ENCODE measurements around the gene PCK2. TPM values are rescaled to one million over a fixed set of nuclear protein-coding genes. Genes with fewer than 3 reads are reported as not detected.

Gene PCK2
- total RNA-seq, 1 donor from 2014 or later = 18.7 TPM

DNA sequence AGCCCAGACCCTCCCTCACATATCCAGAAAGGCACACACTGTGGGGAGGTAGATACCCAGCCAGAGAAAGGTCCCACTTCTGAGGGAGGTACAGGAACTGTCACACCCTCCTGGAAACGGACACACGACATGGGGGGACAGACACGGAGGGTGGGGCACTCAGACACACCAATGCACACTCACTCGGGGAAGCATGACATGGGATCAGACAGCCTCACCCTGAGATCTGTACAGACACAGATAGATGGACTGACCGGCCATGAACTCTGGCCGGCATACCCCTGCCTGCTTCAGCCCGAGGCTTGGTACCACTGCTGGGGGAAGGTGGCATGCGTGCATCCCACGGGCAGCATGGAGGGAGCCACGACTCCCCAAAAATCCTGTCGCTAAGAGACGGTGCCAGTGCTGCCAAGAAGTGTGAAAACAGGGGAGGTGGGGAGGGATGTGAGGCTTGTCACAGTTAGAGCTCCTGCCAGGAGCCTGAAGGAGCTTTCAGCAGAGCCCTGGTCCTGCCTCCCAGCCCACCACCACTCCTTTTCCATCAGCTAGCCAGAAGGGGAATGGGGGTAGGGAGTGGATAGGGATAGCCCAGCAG, 22.2 kb upstream of the PCK2 start:
- no peak overlapping the region for H3K4me3 ChIP-seq
- H3K27me3 ChIP-seq = no peaks in the 10 kb centered on the region
- H3K4me1 ChIP-seq = peaks cover 13% of the 10 kb centered on the region
- intact Hi-C loops (cut with DNase I) = no loop called here
- no peaks in the 10 kb centered on the region for H3K9me3 ChIP-seq
- no peak for TF ChIP-seq POLR2A (IDR thresholded peaks at IDR 0.05)
- TF ChIP-seq, protein P1, sequence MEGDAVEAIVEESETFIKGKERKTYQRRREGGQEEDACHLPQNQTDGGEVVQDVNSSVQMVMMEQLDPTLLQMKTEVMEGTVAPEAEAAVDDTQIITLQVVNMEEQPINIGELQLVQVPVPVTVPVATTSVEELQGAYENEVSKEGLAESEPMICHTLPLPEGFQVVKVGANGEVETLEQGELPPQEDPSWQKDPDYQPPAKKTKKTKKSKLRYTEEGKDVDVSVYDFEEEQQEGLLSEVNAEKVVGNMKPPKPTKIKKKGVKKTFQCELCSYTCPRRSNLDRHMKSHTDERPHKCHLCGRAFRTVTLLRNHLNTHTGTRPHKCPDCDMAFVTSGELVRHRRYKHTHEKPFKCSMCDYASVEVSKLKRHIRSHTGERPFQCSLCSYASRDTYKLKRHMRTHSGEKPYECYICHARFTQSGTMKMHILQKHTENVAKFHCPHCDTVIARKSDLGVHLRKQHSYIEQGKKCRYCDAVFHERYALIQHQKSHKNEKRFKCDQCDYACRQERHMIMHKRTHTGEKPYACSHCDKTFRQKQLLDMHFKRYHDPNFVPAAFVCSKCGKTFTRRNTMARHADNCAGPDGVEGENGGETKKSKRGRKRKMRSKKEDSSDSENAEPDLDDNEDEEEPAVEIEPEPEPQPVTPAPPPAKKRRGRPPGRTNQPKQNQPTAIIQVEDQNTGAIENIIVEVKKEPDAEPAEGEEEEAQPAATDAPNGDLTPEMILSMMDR (IDR thresholded peaks at IDR 0.05) = no peak
- no peak for DNase-seq (ENCODE audit: extremely low spot score in 2 of 2)
- no peaks in the 10 kb centered on the region for H3K36me3 ChIP-seq
- no peak overlapping the region for H3K27ac ChIP-seq

DNA sequence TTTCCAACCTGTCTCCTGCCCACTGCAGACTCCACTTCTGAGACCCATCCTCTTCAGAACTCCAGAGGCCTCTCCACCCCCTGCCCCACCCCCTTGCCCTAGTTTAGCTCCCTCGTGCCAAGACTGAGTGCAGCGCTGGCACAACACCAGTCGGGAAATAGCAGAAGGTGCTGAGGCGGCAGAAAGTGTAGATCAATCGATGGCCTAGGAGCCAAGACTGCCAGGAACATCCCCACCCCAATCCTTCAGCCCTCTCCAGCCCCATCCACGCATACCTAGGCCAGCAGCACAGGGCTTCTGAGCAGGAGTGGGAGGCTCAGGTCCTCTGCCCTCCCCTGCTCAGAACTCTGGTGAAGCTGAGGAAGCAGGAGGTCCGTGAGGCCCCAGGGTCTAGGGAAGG, 21.7 kb upstream of the PCK2 start:
- Histone ChIP-seq H3K4me3 (no peak overlapping the region), H3K36me3 (no peaks in the 10 kb centered on the region), H3K27ac (no peak overlapping the region), H3K27me3 (no peaks in the 10 kb centered on the region), H3K4me1 (peaks cover 13% of the 10 kb centered on the region), H3K9me3 (no peaks in the 10 kb centered on the region)
- intact Hi-C loops (cut with DNase I) = no loop called here
- no peak for DNase-seq (ENCODE audit: extremely low spot score in 2 of 2)
- TF ChIP-seq, protein P1 (IDR thresholded peaks at IDR 0.05) = no peak
- TF ChIP-seq POLR2A (IDR thresholded peaks at IDR 0.05) = no peak

DNA sequence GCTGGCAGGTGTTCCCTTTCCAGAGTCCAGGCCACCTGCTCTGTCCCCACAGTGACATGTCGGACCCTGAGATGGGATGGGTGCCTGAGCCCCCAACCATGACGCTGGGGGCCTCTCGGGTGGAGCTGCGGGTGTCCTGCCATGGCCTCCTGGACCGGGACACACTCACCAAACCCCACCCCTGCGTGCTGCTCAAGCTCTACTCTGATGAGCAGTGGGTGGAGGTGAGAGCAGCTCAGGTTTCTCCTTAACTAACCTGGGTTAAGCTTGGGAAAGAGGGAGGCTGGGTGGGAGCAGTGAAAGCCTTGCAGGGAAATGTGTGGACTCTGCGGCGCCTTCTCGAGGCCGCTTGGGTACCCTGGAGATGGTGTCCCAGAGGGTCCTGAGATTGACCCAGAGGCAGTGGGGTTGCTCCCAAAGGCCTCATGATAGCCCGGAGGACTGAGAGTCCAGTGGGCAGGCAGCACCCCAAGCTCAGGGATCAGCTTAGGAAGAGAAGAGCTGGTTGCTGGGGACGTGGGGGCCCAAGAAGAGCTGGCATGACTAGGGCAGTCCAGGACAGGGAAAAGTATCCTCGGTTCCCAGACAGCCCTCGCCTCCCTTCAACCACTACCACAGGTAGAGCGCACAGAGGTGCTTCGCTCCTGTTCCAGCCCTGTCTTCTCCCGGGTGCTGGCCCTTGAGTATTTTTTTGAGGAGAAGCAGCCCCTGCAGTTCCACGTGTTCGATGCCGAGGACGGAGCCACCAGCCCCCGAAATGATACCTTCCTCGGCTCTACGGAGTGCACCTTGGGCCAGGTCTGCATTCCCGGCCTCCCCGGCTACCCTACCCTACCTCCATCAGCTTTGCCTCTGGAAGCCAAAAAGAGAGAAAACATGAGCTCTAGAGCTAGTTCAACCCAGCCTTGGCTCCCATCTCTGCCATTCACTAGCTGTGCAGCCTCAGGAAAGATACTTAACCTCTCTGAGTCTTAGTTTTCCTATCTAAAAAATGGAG, 20.9 kb upstream of the PCK2 start:
- intact Hi-C loops (cut with DNase I) = no loop called here
- H3K4me1 ChIP-seq = peaks cover 13% of the 10 kb centered on the region
- no peak for DNase-seq (ENCODE audit: extremely low spot score in 2 of 2)
- H3K36me3 ChIP-seq = no peaks in the 10 kb centered on the region
- H3K27ac ChIP-seq = no peak overlapping the region
- H3K9me3 ChIP-seq = no peaks in the 10 kb centered on the region
- TF ChIP-seq POLR2AphosphoS5 (IDR thresholded peaks at IDR 0.05; ENCODE audit: insufficient read depth in 1 of 2, low read depth in 1 of 2) (no peak), POLR2A (IDR thresholded peaks at IDR 0.05) (no peak)
- TF ChIP-seq, protein P1 (IDR thresholded peaks at IDR 0.05) = no peak
- no peaks in the 10 kb centered on the region for H3K27me3 ChIP-seq
- no peak overlapping the region for H3K4me3 ChIP-seq

GRCh38 chr14:24074625-24075484, 19.3 kb upstream of the PCK2 start:
- DNase-seq (ENCODE audit: extremely low spot score in 2 of 2) = no peak
- Histone ChIP-seq H3K9me3 (no peaks in the 10 kb centered on the region), H3K36me3 (no peaks in the 10 kb centered on the region), H3K4me1 (peaks cover 13% of the 10 kb centered on the region), H3K4me3 (no peak overlapping the region), H3K27me3 (no peaks in the 10 kb centered on the region), H3K27ac (no peak overlapping the region)
- no peak for TF ChIP-seq POLR2A (IDR thresholded peaks at IDR 0.05)
- TF ChIP-seq, protein P1 (IDR thresholded peaks at IDR 0.05) = no peak
- TF ChIP-seq POLR2AphosphoS5 (IDR thresholded peaks at IDR 0.05; ENCODE audit: insufficient read depth in 1 of 2, low read depth in 1 of 2) = no peak
- intact Hi-C loops (cut with DNase I) = no loop called here

All from vagina (tissue), 2 donors.